ENCODE measurements around the gene DENND1A.

Gene DENND1A

GRCh38 chr9:123689701-123690428, 240.1 kb downstream of the DENND1A start:
- no peak for DNase-seq (ENCODE audit: low read depth in 2 of 3, low spot score in 2 of 3)

- DNase-seq (ENCODE audit: low read depth in 2 of 3, low spot score in 2 of 3) = no peak
These were observed 242.6 kb downstream of the DENND1A start for GRCh38 chr9:123687246-123687751.

DNA sequence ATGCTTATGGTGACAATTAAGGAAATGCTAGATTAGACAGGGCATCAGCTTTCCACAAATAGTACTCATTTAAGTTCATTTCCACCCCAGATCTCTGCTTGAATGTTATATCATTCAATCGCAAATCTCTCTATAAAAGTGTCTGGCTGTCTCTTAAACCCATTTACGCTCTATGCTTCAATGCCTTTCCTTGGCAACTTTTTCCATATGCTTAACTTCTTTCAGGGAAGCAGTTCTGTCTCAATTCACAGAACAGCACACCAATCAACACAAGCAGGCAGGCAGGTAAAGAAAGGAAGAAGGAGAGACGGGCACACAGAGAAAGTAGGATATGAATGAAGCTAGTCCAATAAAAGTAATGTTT, 243.1 kb downstream of the DENND1A start:
- DNase-seq (ENCODE audit: low read depth in 2 of 3, low spot score in 2 of 3) = no peak

DNA sequence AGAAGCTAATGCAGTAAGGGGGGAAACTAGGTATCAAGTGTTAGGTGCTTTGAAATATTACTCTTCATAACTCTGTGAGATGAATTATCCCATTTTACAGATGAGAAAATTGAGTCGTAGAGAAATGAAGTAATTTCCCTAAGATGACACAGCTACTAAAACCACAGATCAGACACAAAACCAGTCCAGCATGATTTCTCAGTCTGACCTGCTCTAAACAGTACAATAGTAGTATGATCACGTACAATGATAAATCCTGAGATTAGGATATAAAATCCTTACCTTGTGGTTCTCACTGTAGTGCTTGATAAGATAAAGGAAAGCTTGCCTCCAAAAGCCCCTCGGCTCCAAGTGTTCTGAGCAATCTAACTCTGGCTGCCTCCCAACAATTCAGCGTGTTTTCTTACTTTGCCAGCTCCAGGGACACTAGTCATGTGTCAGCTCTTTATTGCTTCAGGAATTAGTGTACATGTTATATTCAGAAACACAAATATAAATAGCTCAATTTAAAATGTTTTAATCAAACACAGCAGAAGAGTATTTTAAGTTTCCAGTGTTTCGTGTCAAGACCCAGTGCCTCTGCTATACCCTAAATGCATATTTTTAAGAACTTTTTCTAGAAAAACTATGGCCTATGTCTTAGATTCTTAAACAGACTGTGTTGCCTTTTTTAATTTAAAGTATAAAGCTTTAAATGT, 243.6 kb downstream of the DENND1A start:
- no peak for DNase-seq (ENCODE audit: low read depth in 2 of 3, low spot score in 2 of 3)

DNA sequence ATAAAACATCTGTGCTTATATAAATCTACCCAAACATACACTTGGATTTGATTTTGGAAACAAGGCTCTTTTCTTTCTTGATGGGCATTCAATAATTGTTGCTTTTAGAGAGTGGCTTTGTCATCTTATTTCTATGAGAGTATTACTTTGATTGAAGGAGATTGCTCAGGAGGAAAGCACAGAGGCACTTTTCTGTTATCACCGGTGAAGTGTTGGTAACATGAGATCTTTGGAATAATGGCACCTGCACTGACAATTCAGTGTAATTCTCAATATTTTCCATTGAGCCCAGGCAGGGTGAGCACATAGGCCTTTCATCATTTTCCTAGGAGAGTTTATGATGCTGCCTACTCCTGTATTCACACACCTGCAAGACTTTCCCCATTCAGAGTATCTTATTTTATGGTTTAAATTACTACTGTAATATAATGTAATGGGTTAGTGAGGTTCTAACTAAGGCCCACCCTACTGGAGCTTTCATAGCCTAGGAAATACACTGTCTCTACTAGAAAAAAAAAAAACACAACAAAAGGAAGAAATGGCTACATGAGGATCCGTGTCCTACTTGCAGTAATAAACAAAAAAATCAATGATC, 244.3 kb downstream of the DENND1A start:
- DNase-seq (ENCODE audit: low read depth in 2 of 3, low spot score in 2 of 3) = no peak

DNA sequence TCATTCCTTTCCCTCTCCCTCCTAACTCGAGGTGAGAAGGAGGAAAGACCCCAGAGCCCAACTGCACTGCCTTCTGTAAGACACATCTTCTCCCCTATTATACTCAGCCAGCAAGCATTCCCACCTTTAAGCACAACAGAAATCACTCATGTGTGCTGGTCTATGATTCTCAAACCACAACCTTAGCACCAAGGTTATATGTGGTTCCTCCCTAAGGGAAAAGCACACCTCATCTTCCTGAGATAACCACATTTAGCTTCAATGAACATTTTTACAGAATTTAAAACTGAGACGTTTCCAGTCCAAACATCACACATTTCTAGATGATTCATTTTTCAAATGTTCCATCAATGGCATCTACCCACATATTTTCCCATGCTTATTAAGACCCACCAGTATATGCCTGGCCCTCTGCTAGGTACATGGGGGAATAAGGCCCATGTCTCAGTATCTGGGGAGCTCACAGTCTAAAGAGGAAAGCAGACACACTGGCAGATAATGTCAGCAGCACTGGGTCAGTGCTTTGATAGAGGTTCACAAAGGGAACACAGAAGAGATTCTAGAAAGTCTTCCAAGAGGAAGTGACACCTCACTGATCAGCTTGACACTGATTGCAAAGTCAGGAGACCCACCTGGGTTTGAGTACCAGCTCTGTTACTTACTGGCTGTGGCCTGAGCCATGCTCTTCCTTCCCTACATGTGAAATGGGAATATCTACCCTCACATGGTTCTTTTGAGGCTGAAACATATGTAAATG, 245.4 kb downstream of the DENND1A start:
- DNase-seq (ENCODE audit: low read depth in 2 of 3, low spot score in 2 of 3) = no peak

- DNase-seq (ENCODE audit: low read depth in 2 of 3, low spot score in 2 of 3) = no peak
These were observed 247.2 kb downstream of the DENND1A start for GRCh38 chr9:123682746-123683145.

- no peak for DNase-seq (ENCODE audit: low read depth in 2 of 3, low spot score in 2 of 3)
These were observed 249.6 kb downstream of the DENND1A start for GRCh38 chr9:123680352-123680751.

GRCh38 chr9:123679330-123679987, 250.5 kb downstream of the DENND1A start:
- DNase-seq (ENCODE audit: low read depth in 2 of 3, low spot score in 2 of 3) = no peak

GRCh38 chr9:123678878-123679329, 251.0 kb downstream of the DENND1A start:
- no peak for DNase-seq (ENCODE audit: low read depth in 2 of 3, low spot score in 2 of 3)

DNA sequence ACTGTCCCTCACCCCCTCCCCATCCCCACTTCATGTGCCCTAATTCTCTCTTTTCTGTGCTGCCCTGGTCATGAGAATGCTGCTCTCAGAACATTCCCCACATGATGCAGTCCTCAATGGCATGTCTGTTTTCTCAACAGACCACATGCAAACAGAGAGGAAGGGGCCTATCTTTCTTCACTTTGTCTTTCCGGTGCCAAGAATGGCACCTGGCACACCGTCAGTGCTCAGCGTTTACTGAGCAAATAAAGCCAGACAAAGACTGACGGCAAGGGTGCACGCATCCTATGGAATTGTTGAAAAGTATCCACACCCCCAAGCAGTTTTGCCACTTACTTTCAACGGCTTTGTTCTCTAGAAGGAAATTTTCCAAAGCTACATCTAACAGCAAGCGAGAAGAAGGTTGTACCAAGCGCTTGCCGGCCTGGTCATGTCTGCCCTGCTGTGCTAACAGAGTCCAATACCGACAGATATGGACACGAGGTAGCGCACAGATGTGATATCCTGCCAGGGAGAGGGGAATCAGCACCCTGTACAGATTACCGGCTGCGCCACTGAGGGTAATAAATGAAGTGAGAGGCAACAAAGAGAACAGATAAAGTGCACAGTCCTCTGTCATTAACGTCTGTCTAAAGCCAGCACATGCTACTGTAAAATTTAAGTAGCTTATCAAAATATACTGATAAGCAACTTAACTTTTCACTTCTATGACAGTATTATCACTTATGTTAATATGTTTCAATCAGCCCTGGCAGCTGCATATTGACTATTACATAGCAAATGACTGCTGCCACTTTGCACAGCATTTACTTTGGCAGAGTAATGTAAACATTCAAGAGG, 251.7 kb downstream of the DENND1A start:
- DNase-seq (ENCODE audit: low read depth in 2 of 3, low spot score in 2 of 3) = no peak

- no peak for DNase-seq (ENCODE audit: low read depth in 2 of 3, low spot score in 2 of 3)
These were observed 253.1 kb downstream of the DENND1A start for GRCh38 chr9:123676869-123677268.

DNA sequence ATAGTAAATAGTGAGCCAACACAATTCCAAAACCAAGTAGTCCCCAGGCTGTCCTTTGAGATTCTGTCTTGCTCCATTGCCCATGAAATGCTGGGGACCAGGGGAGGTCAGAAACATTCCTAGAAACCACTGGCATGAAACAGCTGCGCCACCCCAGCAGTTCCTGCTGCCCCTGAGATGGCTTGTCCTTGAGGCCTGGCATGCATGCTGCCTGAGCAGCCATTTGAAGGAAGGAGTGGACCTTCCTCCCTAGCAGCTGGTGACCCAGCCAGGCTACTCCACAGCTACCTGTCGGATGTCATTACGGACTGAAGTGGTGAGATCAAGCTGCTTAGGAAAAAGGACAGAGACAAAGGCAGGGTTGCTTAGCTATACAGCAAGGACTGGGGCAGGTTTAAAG, 260.6 kb downstream of the DENND1A start:
- DNase-seq (ENCODE audit: low read depth in 2 of 3, low spot score in 2 of 3) = no peak

DNA sequence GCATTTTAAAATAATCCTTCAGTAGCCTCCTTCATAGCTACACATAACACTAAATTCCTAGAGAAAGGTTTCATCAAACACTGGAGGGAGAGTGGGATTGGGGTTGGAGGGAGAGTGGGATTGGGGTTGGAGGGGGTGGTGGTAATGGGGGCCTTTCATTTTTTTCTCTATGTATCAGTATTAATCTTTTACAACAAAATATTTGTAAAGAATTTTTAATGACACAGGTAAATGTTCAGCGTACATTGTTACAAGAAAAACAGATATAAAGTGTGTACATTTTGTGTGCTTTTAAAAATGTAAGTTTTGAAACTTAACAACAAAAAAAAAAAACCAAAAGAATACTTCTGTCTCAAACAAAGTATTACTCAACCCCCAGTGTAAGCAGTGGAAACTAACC, 266.4 kb downstream of the DENND1A start:
- no peak for DNase-seq (ENCODE audit: low read depth in 2 of 3, low spot score in 2 of 3)

DNA sequence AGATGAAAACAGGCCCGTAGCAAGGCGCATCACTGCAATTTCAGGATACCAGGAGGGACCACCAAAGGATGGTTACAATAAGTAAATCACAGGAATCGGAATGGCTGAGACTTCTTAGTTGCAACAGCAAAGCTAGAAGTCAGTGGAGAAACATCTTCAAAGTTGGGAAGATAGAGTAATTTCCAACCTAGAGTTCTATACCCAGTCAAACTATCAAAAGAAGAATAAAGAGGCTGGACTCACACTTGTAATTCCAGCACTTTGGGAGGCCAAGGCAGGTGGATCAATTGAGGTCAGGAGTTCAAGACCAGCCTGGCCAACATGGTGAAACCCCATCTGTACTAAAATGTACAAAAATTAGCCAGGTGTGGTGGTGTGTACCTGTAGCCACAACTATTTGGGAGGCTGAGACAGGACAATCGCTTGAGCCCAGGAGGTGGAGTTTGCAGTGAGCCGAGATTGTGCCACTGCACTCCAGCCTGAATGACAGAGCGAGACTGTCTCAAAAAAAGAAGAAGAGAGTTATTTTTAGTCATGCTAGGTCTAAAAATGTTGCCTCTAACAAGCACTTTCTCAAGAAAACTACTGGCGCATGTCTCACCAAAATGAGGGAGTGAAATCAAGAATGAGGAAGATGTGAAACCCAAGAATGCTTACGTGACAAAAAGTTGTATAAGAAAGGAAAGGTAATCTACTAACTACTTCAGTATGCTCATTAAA, 267.7 kb downstream of the DENND1A start:
- no peak for DNase-seq (ENCODE audit: low read depth in 2 of 3, low spot score in 2 of 3)

DNA sequence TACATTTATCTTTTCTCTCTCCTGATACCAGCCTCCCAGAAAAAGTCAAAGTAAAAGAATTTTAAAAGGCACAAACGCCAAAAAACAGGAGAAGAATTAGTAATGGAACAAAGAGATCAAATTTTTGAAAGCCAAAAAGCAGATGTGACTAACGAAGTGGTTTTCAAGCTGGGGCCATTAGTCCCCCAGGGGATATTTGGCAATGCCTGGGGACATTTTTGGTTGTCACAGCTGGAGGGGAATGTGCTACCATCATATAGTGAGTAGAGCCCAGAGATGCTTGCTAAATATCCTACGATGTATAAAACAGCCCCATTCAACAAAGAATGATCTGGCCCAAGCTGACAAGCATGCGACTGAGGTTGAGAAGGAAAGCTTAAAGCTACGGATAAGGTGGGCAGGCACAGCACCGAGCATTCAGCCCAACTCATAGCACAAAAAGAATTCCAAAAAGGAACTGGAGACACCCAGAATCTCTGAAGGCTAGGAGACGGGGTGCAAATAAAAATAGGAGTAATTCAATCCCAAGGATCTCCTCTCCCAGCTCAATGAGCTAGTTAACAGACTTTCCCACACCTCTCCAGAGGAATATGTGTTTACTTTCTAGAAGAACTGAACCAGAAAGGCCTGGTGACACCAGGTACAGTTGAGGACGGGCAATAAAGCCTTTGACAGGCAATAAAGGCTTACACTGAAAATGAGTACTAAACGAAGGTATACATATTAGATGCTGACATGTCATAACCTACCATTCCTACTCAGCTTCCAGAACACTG, 269.0 kb downstream of the DENND1A start:
- DNase-seq (ENCODE audit: low read depth in 2 of 3, low spot score in 2 of 3) = no peak

DNA sequence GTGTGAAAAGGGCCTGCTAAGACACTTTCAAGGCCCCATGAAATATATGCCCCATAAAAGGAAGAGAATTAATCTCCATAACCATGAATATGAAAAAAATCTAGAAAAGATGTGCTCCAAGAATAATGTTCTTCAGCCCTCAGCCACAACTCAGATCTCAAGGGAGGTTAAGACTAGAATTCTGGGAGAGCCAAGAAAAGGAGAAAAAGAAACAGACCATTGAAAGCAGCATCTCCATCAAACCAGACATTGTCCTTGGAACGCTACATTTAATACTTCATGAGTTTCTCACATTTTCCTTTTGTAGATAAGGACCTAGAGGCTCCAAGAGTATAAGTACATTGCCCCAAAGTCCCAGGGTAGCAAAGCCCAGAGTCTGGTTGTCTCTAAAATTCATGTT, 270.6 kb downstream of the DENND1A start:
- DNase-seq (ENCODE audit: low read depth in 2 of 3, low spot score in 2 of 3) = no peak

DNA sequence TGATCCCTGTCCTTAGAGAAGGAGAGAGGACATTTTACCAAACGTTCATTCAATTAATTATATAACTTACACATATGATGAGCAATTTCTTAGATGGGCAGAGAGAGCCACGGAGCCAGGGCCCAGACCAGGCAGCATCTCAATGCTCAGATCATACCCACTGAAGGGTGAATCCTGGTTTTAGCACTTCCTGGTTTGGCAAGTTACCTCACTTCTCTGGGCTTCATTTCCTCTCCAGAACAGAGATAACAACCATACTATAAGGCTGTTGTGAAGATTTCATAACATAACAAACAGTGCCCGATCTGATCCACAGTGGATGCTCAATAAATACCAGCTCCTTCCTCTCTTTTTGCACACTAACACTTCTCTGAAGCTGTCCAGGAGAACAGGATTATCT, 271.1 kb downstream of the DENND1A start:
- DNase-seq (ENCODE audit: low read depth in 2 of 3, low spot score in 2 of 3) = no peak

- DNase-seq (ENCODE audit: low read depth in 2 of 3, low spot score in 2 of 3) = no peak
These were observed 272.0 kb downstream of the DENND1A start for GRCh38 chr9:123657941-123658340.
